ENCODE measurements around the gene HOXA3.

Gene HOXA3

DNA sequence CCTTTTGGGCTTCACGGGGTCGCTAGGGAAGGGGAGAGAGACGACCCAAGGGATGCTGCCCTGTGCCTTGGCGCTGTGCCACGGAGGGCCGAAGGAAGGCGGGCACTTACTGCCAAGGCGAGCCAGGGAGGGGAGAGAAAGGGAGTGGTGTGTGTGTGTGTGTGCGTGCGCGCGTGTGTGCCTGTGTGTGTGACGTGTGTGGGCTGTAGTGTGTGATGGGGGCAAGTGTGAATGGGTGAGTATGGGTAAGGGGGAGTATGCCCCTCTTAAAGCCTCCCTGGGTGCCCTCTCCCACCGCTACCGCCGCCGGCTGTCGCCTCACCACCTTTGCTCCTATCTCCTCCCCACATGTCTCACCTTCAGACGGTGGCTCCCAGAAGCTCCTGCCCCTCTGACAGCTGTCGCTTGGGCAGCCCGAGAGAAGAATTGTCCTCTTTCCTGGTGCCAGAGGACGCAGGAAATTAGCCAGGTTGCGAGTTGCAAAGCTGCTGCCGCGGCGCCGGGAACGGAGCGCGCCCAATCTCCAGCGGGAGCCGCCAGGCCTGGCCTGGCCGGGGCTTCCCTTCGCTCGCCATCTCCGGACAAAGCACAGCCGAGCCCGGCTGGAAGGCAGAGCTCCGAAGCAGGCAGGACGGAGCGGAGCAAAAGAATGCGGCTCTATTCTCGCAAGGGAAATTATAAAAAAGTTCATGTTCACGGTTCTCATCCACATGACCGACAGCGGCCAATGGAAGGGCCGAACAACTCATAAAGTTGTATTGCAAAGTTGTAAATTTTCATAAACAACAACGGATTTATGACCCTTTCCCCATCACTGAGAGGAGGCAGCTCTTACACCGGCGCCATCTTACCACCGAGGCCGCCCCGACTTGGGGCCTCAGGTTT is at the start of gene HOXA3:
HOXA3 (minus strand) TSS at position 653 of the 885 bp plus-strand sequence. CDS start 41,943 bp downstream, outside the sequence.
- no peak for DNase-seq (ENCODE audit: low read depth)

DNA sequence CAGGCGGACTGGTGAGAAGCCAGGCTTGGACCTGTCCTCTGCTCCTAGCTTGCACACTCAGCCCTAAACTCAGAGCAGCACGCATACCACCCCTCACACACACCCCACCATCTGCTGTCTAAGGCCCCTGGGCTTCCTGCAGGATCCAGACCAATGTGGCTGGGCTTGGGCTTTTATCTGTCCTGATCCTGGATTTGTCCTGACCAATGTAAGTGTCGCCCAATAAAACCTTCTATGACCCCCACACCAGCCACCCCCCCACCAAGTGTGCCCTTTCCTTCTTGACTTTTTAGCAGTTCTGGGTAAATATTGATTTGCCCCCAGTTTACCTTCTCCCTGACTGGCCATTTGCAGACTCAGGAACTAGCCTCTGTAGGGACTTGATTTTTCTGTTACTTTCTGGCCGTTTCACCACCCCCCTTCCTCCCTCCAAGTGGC is 49.2 kb upstream of the HOXA3 start:
- no peak for DNase-seq (ENCODE audit: low read depth)

- no peak for DNase-seq (ENCODE audit: low read depth)
Observed at GRCh38 chr7:27200761-27201579, 48.6 kb upstream of the HOXA3 start.

- DNase-seq (ENCODE audit: low read depth), result no peak
Observed at GRCh38 chr7:27199849-27200760, 47.7 kb upstream of the HOXA3 start, which contains the start of gene HOXA13. Gene HOXA13, minus strand, starts transcription at chr7:27200091. Its CDS starts 14 bp downstream, at chr7:27200077.

DNA sequence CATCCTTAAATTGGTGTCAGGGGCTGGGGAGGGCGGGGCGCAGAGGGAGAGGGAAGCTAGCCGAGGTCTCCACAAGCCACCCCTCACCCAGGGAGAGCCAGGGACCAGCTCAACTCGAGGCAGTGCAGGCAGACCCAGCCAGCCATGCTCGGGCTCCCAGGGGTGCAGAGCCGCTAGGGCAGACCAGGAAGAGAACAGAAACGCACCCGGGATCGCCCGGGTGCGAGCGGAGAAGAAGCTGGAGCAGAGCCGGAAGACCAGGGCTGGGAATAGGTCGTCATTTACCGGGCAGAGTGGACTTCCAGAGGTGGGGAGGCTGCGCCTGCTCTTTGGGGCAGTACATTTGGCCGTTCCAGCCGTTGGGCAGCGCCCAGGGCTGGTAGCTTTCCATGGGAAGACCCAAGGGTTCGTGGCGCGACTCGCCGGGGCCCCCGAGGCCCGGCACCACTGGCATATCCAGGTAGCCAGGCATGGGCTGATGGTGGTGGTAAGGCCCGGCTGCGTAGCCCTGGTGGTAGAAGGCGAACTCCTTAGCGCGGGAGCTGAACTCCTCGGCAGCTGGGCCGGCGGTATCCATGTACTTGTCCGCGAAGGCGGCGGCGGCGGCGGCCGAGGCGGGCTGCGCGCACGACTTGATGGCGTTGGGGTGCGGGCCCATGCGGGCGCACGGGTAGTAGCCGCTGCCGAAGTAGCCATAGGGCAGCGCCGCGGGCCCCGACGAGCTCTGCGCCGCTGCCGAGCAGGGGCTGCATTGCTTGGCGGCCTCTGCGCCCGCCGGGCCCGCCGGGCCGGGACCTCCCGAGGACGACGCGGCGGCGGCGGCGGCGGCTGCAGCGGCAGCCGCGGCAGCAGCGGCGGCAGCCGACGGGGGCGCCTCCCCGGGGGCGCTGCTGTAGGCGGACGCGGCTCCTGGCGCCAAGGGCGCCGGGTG is 46.8 kb upstream of the HOXA3 start:
- no peak for DNase-seq (ENCODE audit: low read depth)

- no peak for DNase-seq (ENCODE audit: low read depth)
Observed at GRCh38 chr7:27198138-27198841, 45.9 kb upstream of the HOXA3 start.

- no peak for DNase-seq (ENCODE audit: low read depth)
Observed at GRCh38 chr7:27197137-27198042, 45.0 kb upstream of the HOXA3 start.

DNA sequence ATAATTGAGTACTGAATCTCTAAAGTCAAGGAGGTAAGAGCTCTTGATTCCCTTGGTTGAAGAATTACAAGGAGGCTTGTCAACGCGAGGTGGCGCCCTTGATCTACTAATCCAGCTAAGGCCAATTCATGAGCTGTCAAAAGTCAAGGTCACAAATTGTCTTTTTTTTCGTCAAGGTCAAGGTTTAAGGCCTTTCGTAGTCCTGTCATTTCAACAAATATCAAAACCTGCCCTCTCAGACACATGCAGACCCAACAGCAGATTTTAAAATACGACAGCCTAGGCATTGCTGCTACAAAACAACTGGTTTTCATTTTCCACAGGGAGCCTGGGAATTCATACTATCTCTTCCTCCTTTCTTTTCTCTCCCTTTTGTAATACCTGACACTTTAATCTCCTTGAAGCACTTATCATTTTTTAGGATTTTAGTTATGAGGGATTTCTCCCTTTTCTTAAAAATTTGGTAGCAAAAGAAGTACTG is 43.9 kb upstream of the HOXA3 start:
- DNase-seq (ENCODE audit: low read depth), result peak; percentile 75

DNA sequence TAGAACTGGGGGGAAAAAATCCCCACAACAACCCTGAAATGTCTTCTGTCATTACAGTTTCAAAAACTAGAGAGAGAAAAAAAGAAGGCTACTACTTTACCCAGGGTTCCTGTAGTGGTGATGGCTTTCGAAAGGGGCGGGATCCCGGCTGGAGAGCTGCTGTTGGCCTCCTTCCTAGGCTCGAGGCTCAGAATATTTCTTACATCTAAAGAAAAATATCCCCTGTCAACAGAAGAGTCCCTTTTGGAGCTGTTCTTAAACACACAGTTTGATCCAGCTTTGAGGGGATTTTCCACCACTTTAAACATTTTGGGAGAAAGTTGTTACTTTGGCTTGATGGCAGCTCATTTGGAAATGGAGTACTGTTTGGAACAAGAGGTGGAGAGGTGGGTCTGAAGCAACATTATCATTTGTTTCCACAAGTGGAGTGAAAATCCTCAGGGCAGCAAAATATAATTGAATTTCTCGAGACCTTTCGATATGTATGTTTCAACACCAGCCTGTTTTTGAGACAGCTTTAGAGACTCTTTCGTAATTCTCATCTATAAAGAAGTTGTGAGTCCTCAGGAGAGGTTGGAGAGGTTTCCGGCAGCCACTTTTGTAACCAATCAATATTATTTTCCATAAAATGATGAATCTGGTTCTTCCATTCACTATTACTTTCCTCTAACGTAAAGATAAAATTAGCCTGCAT is 42.5 kb upstream of the HOXA3 start:
- DNase-seq (ENCODE audit: low read depth), result no peak

DNA sequence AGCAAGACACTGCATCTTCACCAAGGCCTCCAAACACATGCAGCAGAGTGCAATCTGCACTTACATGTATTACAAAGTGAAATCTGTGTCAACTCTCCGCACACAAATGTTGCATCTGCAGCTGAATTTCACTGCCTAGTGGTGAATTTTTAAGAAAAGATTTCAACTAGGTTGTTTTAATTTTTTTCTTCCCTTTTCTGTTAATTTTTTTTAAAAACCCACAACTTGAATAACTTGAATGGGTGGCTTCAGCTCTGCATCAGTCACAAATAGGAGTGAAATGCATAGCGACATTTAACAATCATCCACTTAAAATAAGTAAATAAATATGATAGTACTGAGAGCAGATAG is 41.6 kb upstream of the HOXA3 start:
- no peak for DNase-seq (ENCODE audit: low read depth)

DNA sequence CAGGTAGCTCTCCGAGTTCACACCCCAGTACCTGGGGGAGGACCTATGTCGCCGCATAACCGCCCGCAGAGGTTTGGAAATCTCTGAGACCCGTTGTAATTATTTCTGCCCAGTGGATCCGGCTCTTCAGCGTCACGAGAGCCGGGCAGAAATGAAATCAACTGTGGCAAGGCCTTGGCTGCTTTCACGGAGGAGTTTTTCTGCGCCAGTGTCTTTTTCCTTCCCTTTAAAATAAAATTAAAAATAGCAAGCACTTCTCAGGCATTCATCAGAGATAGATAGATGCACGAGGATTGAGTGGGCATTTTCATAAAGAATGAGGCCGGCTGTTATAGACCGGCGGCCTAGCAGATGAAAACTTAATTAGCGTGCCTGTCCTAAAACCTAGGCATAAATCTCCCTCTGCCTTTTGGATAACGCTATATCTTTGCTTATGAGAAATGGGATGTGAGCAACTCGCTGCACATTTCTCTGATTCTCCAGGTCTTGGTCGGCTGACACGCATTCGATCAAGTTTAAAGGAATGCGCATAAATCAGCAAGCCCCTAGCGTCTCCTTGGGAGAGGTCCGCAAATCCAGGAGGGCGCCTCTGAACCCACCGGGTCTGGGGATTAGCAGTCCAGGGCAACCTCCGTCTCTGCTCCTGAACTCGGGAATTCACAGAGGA is 41.1 kb upstream of the HOXA3 start:
- no peak for DNase-seq (ENCODE audit: low read depth)

- no peak for DNase-seq (ENCODE audit: low read depth)
Observed at GRCh38 chr7:27192546-27193334, 40.4 kb upstream of the HOXA3 start.

- no peak for DNase-seq (ENCODE audit: low read depth)
Observed at GRCh38 chr7:27191833-27192545, 39.6 kb upstream of the HOXA3 start.

DNA sequence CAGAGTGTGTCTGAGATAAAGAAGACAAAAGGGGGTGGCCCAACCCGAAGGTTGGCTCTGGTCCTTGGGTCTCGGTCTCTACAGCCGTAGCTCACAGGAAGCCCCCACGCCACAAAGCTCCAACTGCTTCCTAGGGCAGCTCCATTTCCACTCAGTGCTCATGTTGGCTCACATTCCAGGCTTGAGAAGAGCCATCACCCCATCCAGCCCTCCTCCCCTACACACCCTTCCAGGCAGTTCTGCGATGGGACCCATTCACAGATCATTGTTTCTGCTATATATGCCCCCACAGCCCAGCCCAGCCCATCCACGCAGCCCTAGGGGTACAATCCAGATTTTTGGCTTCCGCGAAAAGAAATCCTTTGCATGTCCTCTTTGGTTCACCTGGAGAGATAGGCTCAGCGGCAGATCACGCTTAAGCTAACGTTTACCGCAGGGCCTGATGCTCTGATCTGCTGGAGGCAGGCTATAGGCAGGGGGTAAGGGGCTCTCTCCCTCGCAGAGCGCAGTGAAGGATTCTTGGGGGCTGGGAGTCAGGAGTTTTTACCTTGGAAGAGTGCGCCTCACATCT is 38.9 kb upstream of the HOXA3 start:
- no peak for DNase-seq (ENCODE audit: low read depth)

- DNase-seq (ENCODE audit: low read depth), result no peak
Observed at GRCh38 chr7:27189997-27190748, 37.8 kb upstream of the HOXA3 start.

All from stimulated activated CD4-positive, alpha-beta T cell treated with anti-CD3 and anti-CD28 coated beads, Interleukin-2, amount 100 ng/mL, for 4 hours (primary cell).